NCI-H82 treated with DMSO at 0.1 percent for 48 hours (cell line): ENCODE measurements around the gene GNPTG.

ENCODE experiments used
- DNase-seq: peaks from one replicate; lab custom pipeline; 2025; ENCODE audit not compliant: unreplicated experiment; lab: John Stamatoyannopoulos, UW

GNPTG gene

DNA sequence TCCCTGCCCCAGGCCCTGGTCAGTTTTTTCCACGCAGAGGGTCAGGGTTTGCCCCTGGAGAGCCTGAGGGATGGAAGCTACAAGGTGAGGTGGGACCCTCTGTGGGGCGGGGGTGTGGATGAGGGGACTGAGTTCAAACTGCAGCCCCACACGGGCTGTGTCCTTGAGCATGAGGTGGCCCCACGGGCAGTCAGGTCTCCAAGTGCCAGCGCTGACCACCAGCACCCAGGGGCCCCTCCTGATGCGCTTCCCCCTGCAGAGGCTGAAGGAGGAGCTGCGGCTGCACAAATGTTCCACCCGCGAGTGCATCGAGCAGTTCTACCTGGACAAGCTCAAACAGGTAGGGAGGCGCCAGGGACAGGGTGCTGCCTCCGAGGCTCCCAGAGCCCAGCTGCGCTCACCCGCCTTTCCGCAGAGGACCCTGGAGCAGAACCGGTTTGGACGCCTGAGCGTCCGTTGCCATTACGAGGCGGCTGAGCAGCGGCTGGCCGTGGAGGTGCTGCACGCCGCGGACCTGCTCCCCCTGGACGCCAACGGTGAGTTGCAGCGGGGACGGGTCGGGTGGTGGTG is 4.4 kb upstream of the GNPTG start:
- no peak for DNase-seq

DNA sequence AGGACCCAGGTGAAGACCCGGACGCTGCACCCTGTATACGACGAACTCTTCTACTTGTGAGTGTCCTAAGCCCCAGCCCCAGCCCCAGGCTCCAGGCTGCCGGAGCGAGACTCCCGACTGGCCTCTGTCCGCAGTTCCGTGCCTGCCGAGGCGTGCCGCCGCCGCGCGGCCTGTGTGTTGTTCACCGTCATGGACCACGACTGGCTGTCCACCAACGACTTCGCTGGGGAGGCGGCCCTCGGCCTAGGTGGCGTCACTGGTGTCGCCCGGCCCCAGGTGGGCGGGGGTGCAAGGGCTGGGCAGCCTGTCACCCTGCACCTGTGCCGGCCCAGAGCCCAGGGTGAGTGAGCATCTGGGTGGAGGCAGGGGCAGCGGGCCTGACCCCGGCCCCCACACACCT is 3.8 kb upstream of the GNPTG start:
- no peak for DNase-seq

DNA sequence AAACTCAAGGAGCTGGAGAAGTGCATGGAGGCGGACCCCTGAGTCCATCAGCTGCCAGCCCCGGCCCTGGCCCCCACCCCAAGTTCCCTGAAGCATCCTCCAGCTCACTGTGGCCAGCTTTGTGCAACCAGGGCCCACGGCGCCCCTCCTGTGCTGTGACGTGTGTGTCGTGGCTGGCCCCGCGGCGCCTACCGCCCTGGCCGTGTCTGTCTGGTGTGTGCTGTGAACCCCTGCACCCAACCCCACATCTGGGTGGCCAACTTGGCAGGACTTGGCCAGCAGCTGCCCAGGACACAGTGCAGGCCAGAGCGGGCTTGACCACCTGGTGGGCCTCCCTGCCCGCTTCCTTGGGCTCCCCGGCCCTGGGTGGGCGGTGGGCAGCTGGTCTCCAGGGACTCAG is 3.3 kb upstream of the GNPTG start:
- DNase-seq = no peak

DNA sequence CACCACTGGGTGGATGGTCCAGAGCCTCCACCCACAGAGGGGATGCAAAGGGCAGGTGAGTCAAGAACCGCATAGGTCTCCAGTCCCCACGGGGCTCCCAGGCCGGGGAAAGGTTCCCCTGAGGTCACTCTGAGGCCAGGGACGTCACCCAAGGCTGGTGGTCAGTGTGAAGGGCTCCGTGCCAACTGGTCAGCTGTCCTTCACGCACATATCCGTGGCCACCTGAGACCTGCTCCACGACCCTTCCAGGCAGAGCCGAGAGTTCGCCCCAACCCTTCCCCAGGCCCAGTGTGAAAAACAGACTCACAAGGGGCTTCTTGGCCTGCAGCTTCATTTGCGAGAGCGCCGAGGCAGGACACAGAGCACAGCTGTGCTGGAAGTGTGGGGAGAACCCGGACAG is 2.8 kb upstream of the GNPTG start:
- DNase-seq = no peak

DNA sequence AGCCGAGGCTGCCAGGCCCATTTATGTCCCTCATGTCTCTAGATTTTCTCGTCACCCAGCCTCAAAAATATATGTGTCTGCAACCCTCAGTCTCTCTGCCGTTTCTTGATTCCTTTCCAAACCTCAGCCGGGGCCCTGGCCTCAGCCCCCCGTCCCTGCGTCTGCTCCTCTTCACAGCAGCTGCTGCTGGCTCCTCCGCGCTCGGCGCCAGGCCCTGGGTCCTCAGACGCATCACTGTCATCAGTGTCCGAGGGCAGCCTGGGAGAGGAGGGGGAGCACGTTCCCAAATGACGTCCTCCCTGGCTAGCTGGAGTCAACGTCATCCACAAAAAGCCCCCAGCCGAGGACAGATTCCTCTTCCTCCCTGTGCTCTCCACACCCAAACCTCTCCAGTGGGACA is 2.4 kb upstream of the GNPTG start:
- no peak for DNase-seq

DNA sequence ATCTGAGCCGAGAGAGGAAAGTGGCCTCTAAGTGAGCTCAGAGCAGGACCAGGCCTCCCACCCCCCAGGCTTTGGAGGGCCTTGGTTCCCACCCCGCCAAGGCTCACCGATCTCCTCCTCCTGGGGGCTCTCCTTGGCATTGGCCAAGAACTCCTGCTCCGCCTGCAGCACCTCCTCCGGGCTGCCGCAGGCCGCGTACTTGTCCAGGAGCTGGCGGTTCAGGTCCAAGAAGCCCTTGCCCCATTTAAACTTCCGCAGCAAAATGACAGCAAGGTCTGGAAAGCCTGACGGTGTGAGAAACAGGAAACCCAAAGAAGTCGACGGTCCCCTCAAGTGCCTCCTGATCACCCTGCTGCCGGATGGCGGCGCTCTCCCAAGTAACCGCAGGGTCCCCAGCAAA is 1.8 kb upstream of the GNPTG start:
- no peak for DNase-seq

DNA sequence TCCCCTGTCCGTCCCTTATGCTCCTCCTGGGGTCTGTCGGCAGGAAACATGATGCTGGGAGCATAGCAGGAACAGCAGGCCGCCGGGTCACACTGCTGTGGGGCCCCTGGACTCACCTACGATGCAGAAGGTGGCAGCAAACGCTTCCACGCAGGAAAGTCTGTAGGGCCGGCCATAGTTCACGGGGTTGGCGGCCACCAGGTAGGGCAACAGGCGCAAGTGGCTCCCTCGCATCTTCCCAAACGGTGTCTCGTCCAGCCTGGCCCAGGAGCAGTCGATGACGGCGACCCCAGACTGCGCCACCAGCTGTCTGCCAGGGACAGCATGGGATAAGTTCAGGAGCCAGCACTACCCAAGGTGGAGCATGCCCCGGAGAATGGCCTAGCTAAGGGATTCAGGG is 1.0 kb upstream of the GNPTG start:
- DNase-seq = no peak

DNA sequence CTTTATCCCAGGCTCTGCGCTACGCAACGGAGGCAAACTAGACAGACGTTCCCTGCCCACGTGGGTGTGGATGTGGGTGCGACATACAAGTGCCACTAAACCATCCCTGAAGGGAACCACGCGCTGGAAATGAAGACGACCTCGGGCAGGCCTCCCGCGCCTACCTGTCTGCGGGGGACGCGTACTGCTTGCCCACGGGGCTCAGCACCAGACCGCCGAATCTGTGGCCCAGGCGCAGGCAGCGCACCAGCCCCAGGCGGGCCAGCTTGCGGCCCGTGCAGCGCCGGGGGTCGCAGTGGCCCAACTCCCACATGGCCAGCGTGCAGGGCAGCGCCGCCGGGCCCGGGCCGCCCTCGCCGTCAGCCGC is 533 bp upstream of the GNPTG start:
- no peak for DNase-seq

DNA sequence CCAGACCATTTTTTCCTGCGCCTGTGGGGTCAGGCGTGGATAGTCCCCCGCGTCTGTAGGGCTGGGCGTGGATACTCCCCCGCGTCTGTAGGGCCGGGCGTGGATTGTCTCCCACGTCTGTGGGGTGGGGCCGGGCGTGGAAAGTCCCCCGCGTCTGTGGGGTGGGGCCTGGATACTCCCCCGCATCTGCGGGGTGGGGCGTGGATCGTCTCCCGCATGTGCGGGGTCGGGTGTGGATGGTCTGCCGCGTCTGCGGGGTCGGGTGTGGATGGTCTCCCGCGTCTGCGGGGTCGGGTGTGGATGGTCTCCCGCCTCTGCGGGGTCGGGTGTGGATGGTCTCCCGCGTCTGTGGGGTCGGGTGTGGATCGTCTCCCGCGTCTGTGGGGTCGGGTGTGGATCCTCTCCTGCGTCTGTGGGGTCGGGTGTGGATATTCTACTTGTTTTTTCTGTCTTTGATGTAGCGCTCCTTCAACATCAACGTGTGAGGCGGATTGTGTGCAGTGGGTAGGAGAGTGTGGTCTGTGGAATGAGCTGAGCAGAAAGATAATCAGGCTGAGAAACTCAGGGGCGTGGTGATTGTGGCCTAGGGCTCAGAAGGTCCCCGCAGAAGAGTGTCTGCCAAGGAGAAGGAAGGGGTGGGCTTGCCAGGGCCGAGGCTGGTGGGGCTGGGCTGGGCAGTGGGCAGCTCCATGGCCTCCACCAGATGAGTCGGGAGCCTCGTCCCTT is 3.2 kb downstream of the GNPTG start:
- DNase-seq = no peak

DNA sequence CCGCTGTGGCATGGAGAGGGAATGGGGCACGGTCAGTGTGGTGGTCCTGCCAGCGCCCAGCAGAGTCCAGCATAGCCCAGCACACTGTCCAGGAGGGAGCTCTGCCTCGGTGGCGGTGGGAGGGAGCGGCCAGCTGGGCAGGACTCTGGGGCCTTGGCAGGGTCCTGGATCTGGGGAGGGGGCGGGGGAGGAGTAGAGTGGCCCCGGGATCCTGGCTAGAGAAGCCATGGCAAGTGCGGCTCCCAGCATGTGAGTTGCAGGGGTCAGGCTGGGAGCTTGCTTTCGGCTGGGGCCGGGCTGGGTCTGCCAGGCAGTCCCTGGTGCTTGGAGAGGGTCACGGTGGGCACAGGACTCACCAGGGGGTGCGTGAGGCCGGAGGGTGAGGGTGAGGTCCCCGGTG is 3.9 kb downstream of the GNPTG start:
- DNase-seq = no peak

DNA sequence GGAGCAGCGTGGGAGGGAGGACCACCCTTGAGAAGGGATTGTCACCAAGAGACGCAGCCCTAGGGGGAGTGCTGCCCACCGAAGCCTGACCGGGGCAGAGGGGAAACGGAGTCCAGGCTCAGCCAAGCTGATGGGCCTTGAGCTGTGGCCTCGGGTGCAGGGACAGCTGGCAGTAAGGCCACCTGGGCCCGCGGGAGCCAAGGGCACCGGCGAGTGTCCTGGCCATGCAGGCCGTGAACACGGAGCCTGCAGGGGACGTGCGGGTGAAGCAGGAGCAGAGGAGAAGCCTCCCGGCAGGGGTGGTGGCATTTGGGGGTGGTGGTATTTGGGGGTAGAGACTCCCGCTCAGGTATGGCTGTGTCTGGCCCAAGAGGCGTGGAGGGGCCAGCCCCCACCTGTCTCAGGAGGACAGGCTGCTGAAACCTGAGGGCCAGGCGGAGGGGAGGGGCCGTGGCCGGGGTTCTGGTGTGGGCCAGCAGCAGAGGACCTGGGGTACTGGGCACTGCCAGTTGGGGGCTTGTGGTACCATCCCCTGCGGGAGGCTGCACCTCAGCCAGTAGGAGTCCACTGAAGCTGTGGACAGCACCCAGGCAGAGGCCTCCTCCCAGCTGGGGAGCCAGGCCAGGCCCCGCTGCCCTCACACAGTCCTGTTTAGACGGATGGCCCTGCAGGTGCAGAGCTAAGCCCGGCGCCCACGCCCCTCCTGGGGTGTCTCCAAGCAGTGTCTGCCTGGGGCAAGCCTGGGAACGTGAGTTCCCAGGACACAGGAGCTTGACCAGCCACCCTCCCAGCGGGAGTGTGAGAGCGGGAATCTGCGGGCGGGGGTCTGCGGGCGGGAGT is 4.5 kb downstream of the GNPTG start:
- DNase-seq = no peak

DNA sequence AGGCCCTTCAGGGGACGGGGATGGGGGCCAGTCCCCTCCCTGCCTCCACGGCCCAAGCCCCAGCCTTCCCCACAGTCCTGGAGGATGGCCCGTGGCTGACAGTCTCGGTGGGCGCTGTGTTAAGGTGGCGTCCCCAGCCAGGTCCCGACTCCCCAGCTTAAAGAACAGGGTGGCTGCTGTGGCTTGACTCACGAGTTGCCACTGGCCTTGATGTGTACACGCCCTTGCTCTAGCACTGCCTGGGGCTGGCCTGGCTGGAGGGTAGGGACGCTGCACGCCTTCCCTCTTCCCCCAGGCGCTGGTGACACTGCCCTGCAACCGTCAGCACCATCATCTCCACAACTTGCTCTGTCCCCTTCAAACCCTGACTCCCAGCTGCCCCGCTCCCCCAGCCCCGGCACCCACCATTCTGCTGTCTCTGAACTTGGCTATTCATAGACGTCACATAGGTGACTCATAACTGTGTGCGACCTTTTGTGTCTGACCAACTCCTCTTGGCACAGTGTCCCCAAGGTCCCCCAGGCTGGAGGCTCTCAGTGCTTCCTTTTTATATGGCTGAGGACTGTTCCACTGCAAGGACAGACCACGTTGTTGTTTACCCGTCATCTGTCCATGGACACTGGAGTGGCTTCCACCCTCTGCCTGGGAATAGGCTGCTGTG is 6.3 kb downstream of the GNPTG start:
- no peak for DNase-seq

DNA sequence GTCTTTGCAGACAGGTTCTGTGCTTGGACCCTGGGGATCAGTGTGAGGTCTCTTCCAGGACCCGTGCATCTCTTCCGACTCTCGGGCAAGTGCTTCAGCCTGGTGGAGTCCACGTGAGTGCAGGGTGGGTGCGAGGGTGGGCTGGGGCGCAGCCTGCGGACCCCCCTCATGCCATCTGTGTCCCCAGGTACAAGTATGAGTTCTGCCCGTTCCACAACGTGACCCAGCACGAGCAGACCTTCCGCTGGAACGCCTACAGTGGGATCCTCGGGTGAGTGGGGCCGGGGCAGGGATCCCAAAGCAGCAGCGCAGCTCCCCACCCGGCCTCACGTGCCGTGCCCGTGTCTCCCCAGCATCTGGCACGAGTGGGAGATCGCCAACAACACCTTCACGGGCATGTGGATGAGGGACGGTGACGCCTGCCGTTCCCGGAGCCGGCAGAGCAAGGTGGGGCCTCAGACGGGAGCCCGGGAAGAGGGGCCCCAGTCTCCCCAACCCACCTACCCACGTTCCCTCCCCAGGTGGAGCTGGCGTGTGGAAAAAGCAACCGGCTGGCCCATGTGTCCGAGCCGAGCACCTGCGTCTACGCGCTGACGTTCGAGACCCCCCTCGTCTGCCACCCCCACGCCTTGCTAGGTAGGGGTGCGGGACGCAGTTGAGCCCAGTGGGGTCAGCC is 10.1 kb downstream of the GNPTG start:
- no peak for DNase-seq

DNA sequence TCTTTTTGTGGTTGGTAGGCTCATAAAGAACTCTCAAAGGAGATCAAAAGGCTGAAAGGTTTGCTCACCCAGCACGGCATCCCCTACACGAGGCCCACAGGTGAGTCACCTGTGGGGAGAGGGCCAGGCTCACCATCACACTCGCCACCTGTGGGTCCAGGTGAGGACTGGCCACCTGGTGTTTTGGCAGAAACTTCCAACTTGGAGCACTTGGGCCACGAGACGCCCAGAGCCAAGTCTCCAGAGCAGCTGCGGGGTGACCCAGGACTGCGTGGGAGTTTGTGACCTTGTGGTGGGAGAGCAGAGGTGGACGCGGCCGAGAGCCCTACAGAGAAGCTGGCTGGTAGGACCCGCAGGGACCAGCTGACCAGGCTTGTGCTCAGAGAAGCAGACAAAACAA is 11.1 kb downstream of the GNPTG start:
- DNase-seq = no peak

DNA sequence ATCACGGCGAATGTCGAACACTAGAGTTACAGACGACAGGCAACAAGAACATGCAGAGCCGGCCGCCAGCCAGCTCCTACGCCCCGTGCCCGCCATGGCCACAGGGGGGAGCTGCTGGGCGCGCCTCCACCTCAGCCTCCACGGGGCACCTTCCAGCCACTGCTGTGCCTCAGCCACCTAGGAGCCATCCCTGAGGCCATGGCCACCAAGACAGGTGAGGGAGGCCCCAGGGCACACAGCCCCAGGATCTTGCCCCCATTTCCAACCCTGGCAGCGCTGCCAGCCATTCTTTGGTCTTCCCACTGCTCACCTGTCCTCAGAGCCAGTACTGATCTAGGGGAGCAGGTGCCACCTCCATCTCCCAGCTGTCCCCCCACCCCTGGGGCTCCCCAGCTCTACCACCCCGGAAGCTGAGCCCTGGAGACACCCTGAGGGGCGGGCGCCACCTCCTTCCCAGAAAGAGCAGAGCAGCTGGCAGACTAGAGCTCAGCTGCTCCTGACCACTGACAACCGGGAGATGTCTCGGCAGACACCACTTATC is 11.8 kb downstream of the GNPTG start:
- DNase-seq = no peak

DNA sequence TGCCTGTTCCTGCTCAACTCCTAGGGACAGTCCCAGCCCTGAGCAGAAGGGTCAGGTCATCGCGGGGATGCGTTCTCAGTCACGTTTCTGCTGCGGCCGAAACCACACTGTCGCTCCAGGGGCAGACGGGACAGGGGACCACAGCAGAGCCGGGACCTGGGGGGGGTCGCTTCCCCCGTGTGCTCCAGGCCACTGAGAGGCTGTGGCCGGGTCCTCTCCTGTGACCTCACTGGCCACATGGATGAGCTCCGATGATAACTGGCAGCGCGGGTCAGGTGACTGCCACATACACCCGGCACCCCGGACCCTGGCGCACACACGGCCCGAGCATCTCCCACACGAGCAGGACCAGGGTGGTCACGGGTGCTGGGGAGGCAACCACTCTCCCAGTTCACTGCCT is 12.8 kb downstream of the GNPTG start:
- no peak for DNase-seq

DNA sequence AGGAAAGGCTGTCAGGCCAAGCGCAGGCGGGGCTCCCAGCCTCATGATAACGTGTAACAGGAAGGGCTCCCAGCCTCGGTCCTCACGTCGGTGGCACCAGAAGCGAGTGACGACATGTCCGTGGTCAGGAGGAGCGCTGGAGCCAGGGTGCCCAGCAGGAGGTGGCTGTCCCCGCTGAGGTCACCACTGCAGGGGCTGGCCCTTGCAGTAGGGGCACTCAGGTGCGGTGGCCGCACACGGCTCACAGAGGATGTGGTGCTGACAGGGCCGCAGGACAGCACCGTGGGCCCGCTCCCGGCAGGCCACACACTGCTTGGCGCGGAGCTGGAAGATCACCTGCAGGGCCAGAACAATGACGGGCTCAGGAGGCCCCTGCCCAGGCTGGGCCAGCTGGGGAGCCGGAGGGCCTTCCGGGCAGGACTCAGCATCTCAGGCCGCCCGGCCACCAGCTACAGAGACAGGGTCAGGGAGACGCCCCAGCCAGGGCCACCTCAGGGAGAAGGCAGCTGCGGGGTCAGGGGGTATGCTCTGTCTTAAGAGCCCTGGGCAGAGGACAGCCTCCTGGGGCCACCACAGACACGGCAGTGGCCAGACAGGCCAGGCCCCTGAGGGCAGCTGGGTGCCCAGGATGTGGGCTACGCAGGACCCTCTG is 14.5 kb downstream of the GNPTG start:
- DNase-seq = no peak

DNA sequence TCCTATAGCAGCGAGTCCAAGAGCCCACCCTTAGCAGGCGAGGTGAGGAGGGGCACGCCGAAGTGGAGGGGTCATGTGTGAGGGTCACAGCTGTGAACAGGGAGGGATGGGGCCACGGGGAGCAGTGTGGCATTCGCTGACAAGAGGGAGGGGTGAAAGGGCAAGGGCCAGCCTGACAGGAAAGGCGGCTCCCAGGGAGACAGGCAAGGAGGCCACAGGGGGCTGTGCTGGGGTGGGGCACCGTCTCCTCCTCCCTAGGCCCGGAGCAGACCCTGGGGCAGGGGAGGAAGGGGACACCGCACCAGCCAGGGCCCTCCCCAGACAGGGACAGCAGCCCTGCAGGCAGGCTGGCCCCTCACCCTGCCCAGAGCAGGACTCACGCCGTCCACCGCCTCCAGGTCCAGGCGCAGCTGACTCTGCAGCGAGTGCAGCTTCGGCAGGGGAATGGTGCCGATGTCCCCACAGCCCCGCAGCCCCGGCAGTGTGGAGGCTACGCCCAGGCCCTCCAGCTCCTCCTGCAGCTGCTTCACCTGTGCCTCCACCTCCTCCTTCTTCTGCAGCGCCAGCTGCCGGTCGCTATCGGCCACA is 15.1 kb downstream of the GNPTG start:
- DNase-seq = no peak

DNA sequence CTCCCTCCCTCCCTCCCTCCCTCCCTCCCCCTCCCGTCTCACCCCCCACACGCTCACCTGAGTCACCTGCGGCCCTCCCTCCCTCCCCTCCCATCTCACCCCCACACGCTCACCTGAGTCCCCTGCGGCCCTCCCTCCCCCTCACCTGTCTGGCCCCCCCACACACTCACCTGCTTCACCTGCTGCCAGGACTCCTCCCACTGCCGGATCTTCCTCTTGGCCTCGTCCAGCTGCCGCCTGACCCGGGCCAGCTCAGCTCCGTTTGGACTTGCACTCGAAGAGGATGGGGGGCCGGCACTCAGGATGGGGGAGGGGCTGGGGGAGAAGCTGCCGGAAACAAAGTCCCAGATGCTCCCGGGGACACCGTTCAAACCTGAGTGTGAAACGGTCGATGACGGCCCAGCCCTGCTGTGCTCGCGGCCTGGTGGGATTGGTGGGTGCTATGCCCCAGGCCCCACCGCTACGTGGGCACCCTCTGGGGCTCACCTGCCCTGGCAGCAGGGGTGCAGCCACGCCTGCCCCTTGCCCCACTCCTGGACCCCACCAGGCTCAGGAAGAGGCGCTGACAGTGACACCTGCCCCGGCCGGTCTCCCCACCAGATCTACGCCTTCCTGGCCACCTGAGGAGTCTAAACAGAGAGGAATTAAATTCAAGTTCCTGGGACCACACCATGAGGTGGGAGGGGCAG is 15.9 kb downstream of the GNPTG start:
- DNase-seq = no peak
